H1 (cell line): ENCODE data around the gene HACD1. TPM values are rescaled to one million over a fixed set of nuclear protein-coding genes. Genes with fewer than 3 reads are reported as not detected.

ENCODE experiments used
- CTCF ChIA-PET: fragments of 300-600 bp; sonication (Branson Sonifier 250); formaldehyde crosslinking; loops from one replicate; lab custom pipeline; 2021; ENCODE audit not compliant: partially characterized antibody; lab: Charles Lee
- POLR2A ChIA-PET: fragments of 300-600 bp; sonication (Branson Sonifier 250); formaldehyde crosslinking; loops from one replicate; lab custom pipeline; 2021; ENCODE audit warnings: inconsistent platforms; ENCODE audit not compliant: partially characterized antibody; lab: Charles Lee
- DNase-seq, 2 experiments: peaks; one replicate each; pipeline versions ENCODE4 v3.0.0 to v3.0.0-alpha.2; 2010 to 2022; ENCODE audit warnings: low spot score in 2 of 2, low read depth in 1 of 2, mixed read lengths in 1 of 2
- FAIRE-seq: peaks from 2 replicates; lab custom pipeline; 2011; peaks lifted over from hg19 to GRCh38; lab: Jason Lieb, UNC
- H2AFZ ChIP-seq: 2 replicates; pipeline ENCODE4 v1.8.1; 2012; ENCODE audit warnings: low read length, inconsistent platforms
- H2AK5ac ChIP-seq: 2 replicates; pipeline ENCODE4 v1.6.1; 2013; ENCODE audit warnings: low read depth, low read length
- H2BK120ac ChIP-seq: replicated peaks from 2 replicates; pipeline ENCODE3; 2013; ENCODE audit warnings: low read depth, low read length, inconsistent platforms
- H2BK12ac ChIP-seq: 2 replicates; pipeline ENCODE4 v1.6.1; 2013; ENCODE audit warnings: low read depth, low read length
- H2BK15ac ChIP-seq: 2 replicates; pipeline ENCODE4 v1.6.1; 2013; ENCODE audit warnings: low read length
- H2BK20ac ChIP-seq: 2 replicates; pipeline ENCODE4 v1.6.1; 2013; ENCODE audit warnings: low read length
- H2BK5ac ChIP-seq: 2 replicates; pipeline ENCODE4 v1.6.1; 2013; ENCODE audit warnings: low read depth, low read length
- H3K14ac ChIP-seq: 2 replicates; pipeline ENCODE4 v1.6.1; 2013; ENCODE audit warnings: inconsistent platforms; ENCODE audit not compliant: insufficient read length
- H3K18ac ChIP-seq: 2 replicates; pipeline ENCODE4 v1.6.1; 2013; ENCODE audit warnings: low read length; ENCODE audit errors: extremely low read depth
- H3K23ac ChIP-seq: 2 replicates; pipeline ENCODE4 v1.6.1; 2013; ENCODE audit warnings: inconsistent platforms; ENCODE audit not compliant: insufficient read length
- H3K23me2 ChIP-seq: 2 replicates; pipeline ENCODE4 v1.6.1; 2013; ENCODE audit warnings: low read depth, low read length
- H3K27ac ChIP-seq: 2 replicates; pipeline ENCODE4 v1.6.1; 2011; ENCODE audit warnings: low read depth, low read length, inconsistent platforms
- H3K27me3 ChIP-seq, 4 experiments: replicated peaks in 1 of 4; 1 replicate in 1 of 4; 2 replicates in 3 of 4; pipeline versions ENCODE4 v1.6.1 to v1.8.1; 2011 to 2013; ENCODE audit warnings: low read length in 3 of 4, mild to moderate bottlenecking in 3 of 4, inconsistent platforms in 2 of 4, mixed read lengths in 2 of 4, moderate library complexity in 1 of 4; ENCODE audit not compliant: control insufficient read depth in 3 of 4, insufficient read depth in 3 of 4; ENCODE audit errors: extremely low read depth in 1 of 4
- H3K36me3 ChIP-seq, 4 experiments: 2 replicates each; pipeline versions ENCODE4 v1.6.1 to v1.8.1; 2011 to 2013; ENCODE audit warnings: mild to moderate bottlenecking in 4 of 4, low read length in 3 of 4, moderate library complexity in 2 of 4, control low read depth in 1 of 4, inconsistent platforms in 1 of 4; ENCODE audit not compliant: insufficient read depth in 4 of 4, control insufficient read depth in 2 of 4
- H3K4ac ChIP-seq: replicated peaks from 2 replicates; pipeline ENCODE3; 2013; ENCODE audit warnings: low read length, low read depth, mixed read lengths, inconsistent platforms; ENCODE audit not compliant: insufficient read length
- H3K4me1 ChIP-seq, 4 experiments: replicated peaks in 1 of 4; 1 replicate in 1 of 4; 2 replicates in 3 of 4; pipeline versions ENCODE4 v1.6.1 to v1.8.1; 2011 to 2013; ENCODE audit warnings: low read length in 3 of 4, inconsistent platforms in 2 of 4, mixed read lengths in 1 of 4; ENCODE audit not compliant: insufficient read depth in 4 of 4, control insufficient read depth in 3 of 4
- H3K4me2 ChIP-seq, 2 experiments: 2 replicates each; pipeline versions ENCODE4 v1.6.1 to v1.8.1; 2011 to 2013; ENCODE audit warnings: low read depth in 2 of 2, low read length in 2 of 2, control low read depth in 1 of 2, inconsistent platforms in 1 of 2, mild to moderate bottlenecking in 1 of 2; ENCODE audit not compliant: insufficient read depth in 1 of 2
- H3K4me3 ChIP-seq, 4 experiments: fragments of 200-600, 300-600 bp in 1 of 4; sonication (generic), shearing (Covaris generic), sonication (Bioruptor Twin) in 1 of 4; 2 replicates each; pipeline versions ENCODE4 v1.5.1 to v1.8.1; 2011 to 2016; ENCODE audit warnings: low read length in 4 of 4, low read depth in 3 of 4, control low read depth in 2 of 4, inconsistent platforms in 2 of 4, mild to moderate bottlenecking in 2 of 4, mixed read lengths in 1 of 4, moderate library complexity in 1 of 4; ENCODE audit not compliant: insufficient read depth in 2 of 4; ENCODE audit errors: extremely low read depth in 1 of 4
- H3K56ac ChIP-seq: replicated peaks from 2 replicates; pipeline ENCODE3; 2013; ENCODE audit warnings: low read depth, mild to moderate bottlenecking, mixed read lengths, low read length, inconsistent platforms; ENCODE audit not compliant: insufficient read length
- H3K79me1 ChIP-seq: 2 replicates; pipeline ENCODE4 v1.6.1; 2013; ENCODE audit warnings: low read depth, low read length, control low read depth
- H3K79me2 ChIP-seq, 2 experiments: 2 replicates each; pipeline versions ENCODE4 v1.6.1 to v1.8.1; 2012 to 2013; ENCODE audit warnings: low read length in 2 of 2, mild to moderate bottlenecking in 2 of 2, inconsistent platforms in 1 of 2; ENCODE audit not compliant: insufficient read depth in 2 of 2, control insufficient read depth in 1 of 2
- H3K9ac ChIP-seq, 4 experiments: replicated peaks in 1 of 4; 1 replicate in 1 of 4; 2 replicates in 3 of 4; pipeline versions ENCODE4 v1.6.1 to v1.8.1; 2011 to 2013; ENCODE audit warnings: low read depth in 3 of 4, low read length in 3 of 4, control low read depth in 2 of 4, mild to moderate bottlenecking in 2 of 4, moderate library complexity in 2 of 4, inconsistent platforms in 1 of 4; ENCODE audit errors: extremely low read depth in 1 of 4
- H3K9me3 ChIP-seq, 2 experiments: 2 replicates each; pipeline versions ENCODE4 v1.6.1 to v1.8.1; 2012 to 2013; ENCODE audit warnings: mild to moderate bottlenecking in 2 of 2, moderate library complexity in 2 of 2, control low read depth in 1 of 2, inconsistent platforms in 1 of 2, low read depth in 1 of 2, low read length in 1 of 2, mixed read lengths in 1 of 2; ENCODE audit not compliant: insufficient read depth in 2 of 2
- H4K20me1 ChIP-seq, 2 experiments: replicated peaks in 1 of 2; 2 replicates each; pipeline versions ENCODE3 to v1.8.1; 2011 to 2013; ENCODE audit warnings: inconsistent platforms in 2 of 2, low read length in 2 of 2, mild to moderate bottlenecking in 1 of 2; ENCODE audit not compliant: insufficient read depth in 2 of 2, control insufficient read depth in 1 of 2
- H4K5ac ChIP-seq: 2 replicates; pipeline ENCODE4 v1.6.1; 2013; ENCODE audit warnings: low read length, low read depth, mixed read lengths, inconsistent platforms; ENCODE audit not compliant: insufficient read length
- H4K8ac ChIP-seq: 2 replicates; pipeline ENCODE4 v1.8.0; 2013; ENCODE audit warnings: mild to moderate bottlenecking, moderate library complexity, low read length, inconsistent platforms; ENCODE audit not compliant: insufficient read depth; ENCODE audit errors: extremely low read depth
- H4K91ac ChIP-seq: replicated peaks from 2 replicates; pipeline ENCODE3; 2013; ENCODE audit warnings: low read length, mixed read lengths, inconsistent platforms; ENCODE audit not compliant: insufficient read length
- BRCA1 ChIP-seq: IDR thresholded peaks from 2 replicates; pipeline ENCODE4 v1.6.1; 2012; ENCODE audit warnings: low read depth, low read length, improper control_type of control experiment
- CBX8 ChIP-seq: fragments of 300-800, 300-1000 bp; sonication (generic); IDR thresholded peaks from 2 replicates; pipeline ENCODE4 v1.7.1; 2016; ENCODE audit warnings: low read depth, low read length, borderline replicate concordance
- CEBPB ChIP-seq: IDR thresholded peaks from 2 replicates; pipeline ENCODE4 v1.6.1; 2012; ENCODE audit warnings: low read depth, low read length
- CHD2 ChIP-seq: IDR thresholded peaks from 2 replicates; pipeline ENCODE4 v1.6.1; 2012; ENCODE audit warnings: low read length, improper control_type of control experiment
- HDAC2 ChIP-seq, 2 experiments: fragments of 300-600 bp in 1 of 2; sonication (generic) in 1 of 2; IDR thresholded peaks; 2 replicates each; pipeline ENCODE4 v1.6.1; 2011 to 2012; ENCODE audit warnings: low read depth in 2 of 2, low read length in 2 of 2, mild to moderate bottlenecking in 2 of 2, moderate library complexity in 2 of 2, borderline replicate concordance in 1 of 2, inconsistent platforms in 1 of 2
- NRF1 ChIP-seq: IDR thresholded peaks from 2 replicates; pipeline ENCODE4 v1.6.1; 2011; ENCODE audit warnings: mild to moderate bottlenecking, low read depth, low read length, improper control_type of control experiment
- POLR2A ChIP-seq, 2 experiments: IDR thresholded peaks; 1 replicate in 1 of 2; 2 replicates in 1 of 2; pipeline ENCODE4 v1.6.1; 2011; ENCODE audit warnings: low read depth in 2 of 2, low read length in 2 of 2, mild to moderate bottlenecking in 2 of 2; ENCODE audit errors: control extremely low read depth in 1 of 2
- RNF2 ChIP-seq: fragments of 200-900, 300-1000 bp; sonication (generic); IDR thresholded peaks from 2 replicates; pipeline ENCODE4 v1.7.1; 2016; ENCODE audit warnings: borderline replicate concordance, low read depth, mild to moderate bottlenecking, antibody characterized with exemption, low read length; ENCODE audit not compliant: poor library complexity, severe bottlenecking; ENCODE audit errors: missing control alignments
- SP1 ChIP-seq: IDR thresholded peaks from 2 replicates; pipeline ENCODE4 v1.6.1; 2011; ENCODE audit warnings: low read depth, low read length
- SP2 ChIP-seq: IDR thresholded peaks from 2 replicates; pipeline ENCODE4 v1.6.1; 2012; ENCODE audit warnings: mild to moderate bottlenecking, low read length, inconsistent platforms
- SP4 ChIP-seq: IDR thresholded peaks from 2 replicates; pipeline ENCODE4 v1.6.1; 2012; ENCODE audit warnings: low read length, inconsistent platforms
- WGBS, 2 experiments: shearing (Covaris generic) in 1 of 2; methylation state at CpG; one replicate each; pipeline versions ENCODE4 v1.1.6 to v1.1.7; 2013 to 2015; ENCODE audit warnings: low lambda C conversion rate in 2 of 2, mixed read lengths in 2 of 2, inconsistent platforms in 1 of 2, low coverage in 1 of 2, missing lambda C conversion rate in 1 of 2; ENCODE audit not compliant: insufficient replicate concordance in 2 of 2, insufficient coverage in 1 of 2, insufficient read length in 1 of 2; ENCODE audit errors: extremely low coverage in 1 of 2, missing lambda C conversion rate in 1 of 2; 5-methylcytosine and 5-hydroxymethylcytosine counted together
- polyA plus RNA-seq, 7 experiments: library from polyadenylated mRNA; depleted of rRNA in 3 of 7; stranded (reverse) in 5 of 7; unstranded in 2 of 7; fragments of >200 nt in 5 of 7; fragments of 200-250 nt in 2 of 7; gene quantifications; 1 replicate in 5 of 7; 2 replicates in 1 of 7; 4 replicates in 1 of 7; pipeline versions ENCODE4 v1.2.1 to v1.2.3, GENCODE V29; 2011 to 2013; ENCODE audit warnings: missing spikeins in 2 of 7, mixed read lengths in 2 of 7
- total RNA-seq: library from RNA; stranded (reverse); fragmentation: NEBNext Ultra II Directional; extraction: Animal tissue kit (Norgen Biotek cat#: 25700); gene quantifications from 2 replicates; pipeline ENCODE4 v1.2.1, GENCODE V29; 2021
- TF ChIP-seq, protein P1 (sequence below): IDR thresholded peaks from 2 replicates; pipeline ENCODE4 v1.6.1; 2012; ENCODE audit warnings: low read length, inconsistent platforms

Gene HACD1
- total and polyA plus RNA-seq, 2 of the 8 experiments (the other 6 are each of a cell fraction or from before 2014, with no cell fraction given) = 18.7 to 30.8 TPM

DNA sequence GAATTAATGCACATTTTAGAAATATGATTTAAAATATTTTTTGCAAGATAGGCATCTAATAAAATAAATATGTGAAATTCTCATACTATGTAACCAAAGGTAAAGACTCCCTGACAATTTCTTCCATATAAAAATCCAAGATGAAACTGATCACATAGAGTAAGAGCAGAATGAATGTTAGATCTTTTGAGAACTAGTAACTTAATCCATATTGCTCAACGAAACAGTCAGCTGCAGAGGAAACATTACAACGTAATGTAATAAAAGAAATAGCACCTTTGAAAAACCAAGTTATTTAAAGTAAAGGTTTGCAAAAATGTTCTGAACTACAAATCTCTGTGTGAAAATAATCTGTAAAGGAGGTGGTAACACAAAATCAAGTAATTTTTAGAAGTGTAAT, 28.8 kb downstream of the HACD1 start:
- H2BK15ac ChIP-seq = no peak overlapping the region

More for the DNA sequence above, 28.8 kb downstream of the HACD1 start:
- H3K4me2 ChIP-seq = no peak overlapping the region
- no peaks in the 10 kb centered on the region for H3K79me1 ChIP-seq
- WGBS, 2 experiments = 90% methylated on average over 2 of the region's 2 CpGs; no CpG with 5 or more reads in 1 of the 2 experiments
- no peaks in the 10 kb centered on the region for H3K27me3 ChIP-seq
- H3K56ac ChIP-seq = no peak overlapping the region
- H4K8ac ChIP-seq = no peak overlapping the region
- peaks cover 0 to 2% (median 0%) of the 10 kb centered on the region in 4 experiments; a peak in 1 of 8 replicates for H3K36me3 ChIP-seq
- H3K4me3 ChIP-seq = no peak overlapping the region
- H4K5ac ChIP-seq = no peak overlapping the region
- H2AFZ ChIP-seq = no peak overlapping the region
- H3K4ac ChIP-seq = no peak overlapping the region
- no peak overlapping the region for H4K91ac ChIP-seq
- H3K18ac ChIP-seq = no peak overlapping the region
- H2AK5ac ChIP-seq = no peak overlapping the region
- no peaks in the 10 kb centered on the region for H3K9me3 ChIP-seq
- no peaks in the 10 kb centered on the region for H4K20me1 ChIP-seq
- no peak overlapping the region for H2BK20ac ChIP-seq
- no peak overlapping the region for H3K27ac ChIP-seq
- H3K4me1 ChIP-seq = no peaks in the 10 kb centered on the region
- TF ChIP-seq HDAC2 (IDR thresholded peaks at IDR 0.05; ENCODE audit: borderline replicate concordance in 1 of 2, low read depth in 2 of 2, low read length in 2 of 2) (no peak), POLR2A (IDR thresholded peaks at IDR 0.05; ENCODE audit: control extremely low read depth in 1 of 2, low read depth in 2 of 2, low read length in 2 of 2) (no peak), SP4 (no peak), SP2 (no peak), CHD2 (no peak), NRF1 (no peak), BRCA1 (no peak), CBX8 (no peak), SP1 (no peak), RNF2 (no peak), CEBPB (no peak)
- TF ChIP-seq, protein P1, sequence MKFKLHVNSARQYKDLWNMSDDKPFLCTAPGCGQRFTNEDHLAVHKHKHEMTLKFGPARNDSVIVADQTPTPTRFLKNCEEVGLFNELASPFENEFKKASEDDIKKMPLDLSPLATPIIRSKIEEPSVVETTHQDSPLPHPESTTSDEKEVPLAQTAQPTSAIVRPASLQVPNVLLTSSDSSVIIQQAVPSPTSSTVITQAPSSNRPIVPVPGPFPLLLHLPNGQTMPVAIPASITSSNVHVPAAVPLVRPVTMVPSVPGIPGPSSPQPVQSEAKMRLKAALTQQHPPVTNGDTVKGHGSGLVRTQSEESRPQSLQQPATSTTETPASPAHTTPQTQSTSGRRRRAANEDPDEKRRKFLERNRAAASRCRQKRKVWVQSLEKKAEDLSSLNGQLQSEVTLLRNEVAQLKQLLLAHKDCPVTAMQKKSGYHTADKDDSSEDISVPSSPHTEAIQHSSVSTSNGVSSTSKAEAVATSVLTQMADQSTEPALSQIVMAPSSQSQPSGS = no peak
- CTCF ChIA-PET = no interaction called here
- H3K79me2 ChIP-seq = no peaks in the 10 kb centered on the region
- no peak overlapping the region for H3K23ac ChIP-seq
- H2BK120ac ChIP-seq = no peak overlapping the region
- H3K23me2 ChIP-seq = no peaks in the 10 kb centered on the region
- no peak overlapping the region for H2BK5ac ChIP-seq
- DNase-seq = no peak
- H3K9ac ChIP-seq = no peak overlapping the region
- no peak overlapping the region for H3K14ac ChIP-seq
- POLR2A ChIA-PET = no interaction called here
- no peak for FAIRE-seq
- H2BK12ac ChIP-seq = no peak overlapping the region
